HG03354 (cell line): ENCODE measurements around the gene MRTO4.
"Not testable (repeated sequence)": the region's sequence is repeated elsewhere in the genome, so short reads cannot be mapped to it uniquely, and the experiment has no call there.

ENCODE experiments used
- ATAC-seq: cut with Tn5 transposase; IDR thresholded peaks from one replicate; pipeline ENCODE4 v1.9.1; 2021; ENCODE audit warnings: mild to moderate bottlenecking; ENCODE audit not compliant: unreplicated experiment, poor library complexity, severe bottlenecking

MRTO4 gene

GRCh38 chr1:19222573-19222972, 29.0 kb upstream of the MRTO4 start:
- ATAC-seq = no peak

GRCh38 chr1:19222979-19223824, 28.4 kb upstream of the MRTO4 start:
- no peak for ATAC-seq

- ATAC-seq = no peak
These were observed 22.4 kb upstream of the MRTO4 start for GRCh38 chr1:19229229-19229628.

GRCh38 chr1:19229828-19230325, 21.7 kb upstream of the MRTO4 start:
- no peak for ATAC-seq

GRCh38 chr1:19231736-19232523, 19.7 kb upstream of the MRTO4 start:
- not testable (repeated sequence) for ATAC-seq

- no peak for ATAC-seq
These were observed 19.1 kb upstream of the MRTO4 start for GRCh38 chr1:19232524-19232846.

GRCh38 chr1:19234224-19234623, 17.4 kb upstream of the MRTO4 start:
- no peak for ATAC-seq

- ATAC-seq = no peak
These were observed 11.7 kb upstream of the MRTO4 start for GRCh38 chr1:19239876-19240275.

- no peak for ATAC-seq
These were observed 10.7 kb upstream of the MRTO4 start for GRCh38 chr1:19240673-19241538.

GRCh38 chr1:19250629-19251304, 838 bp upstream of the MRTO4 start:
- no peak for ATAC-seq

- ATAC-seq = no peak
These were observed 2.8 kb downstream of the MRTO4 start for GRCh38 chr1:19254416-19254815.

GRCh38 chr1:19255288-19255687, 3.7 kb downstream of the MRTO4 start:
- ATAC-seq = no peak

- not testable (repeated sequence) for ATAC-seq
These were observed 4.7 kb downstream of the MRTO4 start for GRCh38 chr1:19256301-19256700.

GRCh38 chr1:19257178-19257914, 5.7 kb downstream of the MRTO4 start:
- ATAC-seq = no peak

GRCh38 chr1:19258353-19258752, 6.7 kb downstream of the MRTO4 start:
- ATAC-seq = no peak

GRCh38 chr1:19260211-19261138, 8.9 kb downstream of the MRTO4 start:
- no peak for ATAC-seq

- ATAC-seq = no peak
These were observed 10.4 kb downstream of the MRTO4 start for GRCh38 chr1:19262047-19262446.

- no peak for ATAC-seq
These were observed 11.1 kb downstream of the MRTO4 start for GRCh38 chr1:19262744-19263143.
